ENCODE results near the gene GABPA. TPM values are rescaled to one million over a fixed set of nuclear protein-coding genes. Genes with fewer than 3 reads are reported as not detected.

GABPA gene
- total and polyA plus RNA-seq, 9 of the 15 experiments (the other 6 are each of a cell fraction or from before 2014, with no cell fraction given): 8.9 to 35.7 (median 22.8) TPM

Other genes starting within 250 kb of the GABPA start
- 72.5 and 105 TPM in 2 replicates for gene MRPL39, start 127.5 kb upstream of the GABPA start, total RNA-seq (2014; rRNA removed)
- gene MRPL39, start 127.5 kb upstream of the GABPA start, total RNA-seq (2014; rRNA removed; fragmentation: Illumina TruSeq; extraction: Trizol): 105 and 114 TPM in 2 replicates
- gene MRPL39, start 127.5 kb upstream of the GABPA start, total RNA-seq (2015; rRNA removed; fragmentation: Illumina TruSeq; extraction: Trizol): 94.2 and 109 TPM in 2 replicates
- gene MRPL39, start 127.5 kb upstream of the GABPA start, total RNA-seq (2021): 65.4 and 71.7 TPM in 2 replicates
- 68.1 and 99.0 TPM in 2 replicates for gene MRPL39, start 127.5 kb upstream of the GABPA start, polyA plus RNA-seq (2011; rRNA removed)
- 84.8 and 95.9 TPM in 2 replicates for gene MRPL39, start 127.5 kb upstream of the GABPA start, polyA plus RNA-seq (2014; fragmentation: Illumina TruSeq; extraction: Trizol)
- 100 to 1,000 TPM; 234 to 247 TPM for gene MRPL39, start 127.5 kb upstream of the GABPA start, polyA plus RNA-seq (2014; fragmentation: Nextera tagmentation; extraction: Ambion mirVana)
- gene MRPL39, start 127.5 kb upstream of the GABPA start, polyA plus RNA-seq (2014; rRNA removed): 94.8 and 109 TPM in 2 replicates
- gene JAM2, start 95.7 kb upstream of the GABPA start, total RNA-seq (2014; rRNA removed): not detected in 2 replicates
- gene JAM2, start 95.7 kb upstream of the GABPA start, total RNA-seq (2014; rRNA removed; fragmentation: Illumina TruSeq; extraction: Trizol): not detected in 2 replicates
- gene JAM2, start 95.7 kb upstream of the GABPA start, total RNA-seq (2015; rRNA removed; fragmentation: Illumina TruSeq; extraction: Trizol): not detected in 2 replicates
- gene JAM2, start 95.7 kb upstream of the GABPA start, total RNA-seq (2021): not detected in 2 replicates
- not detected in 2 replicates for gene JAM2, start 95.7 kb upstream of the GABPA start, polyA plus RNA-seq (2011; rRNA removed)
- not detected in 2 replicates for gene JAM2, start 95.7 kb upstream of the GABPA start, polyA plus RNA-seq (2014; fragmentation: Illumina TruSeq; extraction: Trizol)
- gene JAM2, start 95.7 kb upstream of the GABPA start, polyA plus RNA-seq (2014; fragmentation: Nextera tagmentation; extraction: Ambion mirVana): under 1 TPM; 0.03 to 0.08 TPM
- 0.07 TPM in 1 of 2 replicates, not detected in the other for gene JAM2, start 95.7 kb upstream of the GABPA start, polyA plus RNA-seq (2014; rRNA removed)
- 230 and 242 TPM in 2 replicates for gene ATP5PF, start 68 bp upstream of the GABPA start, total RNA-seq (2014; rRNA removed)
- gene ATP5PF, start 68 bp upstream of the GABPA start, total RNA-seq (2014; rRNA removed; fragmentation: Illumina TruSeq; extraction: Trizol): 324 and 371 TPM in 2 replicates
- 343 and 391 TPM in 2 replicates for gene ATP5PF, start 68 bp upstream of the GABPA start, total RNA-seq (2015; rRNA removed; fragmentation: Illumina TruSeq; extraction: Trizol)
- gene ATP5PF, start 68 bp upstream of the GABPA start, total RNA-seq (2021): 285 and 295 TPM in 2 replicates
- gene ATP5PF, start 68 bp upstream of the GABPA start, polyA plus RNA-seq (2011; rRNA removed): 363 and 533 TPM in 2 replicates
- 784 and 1,131 TPM in 2 replicates for gene ATP5PF, start 68 bp upstream of the GABPA start, polyA plus RNA-seq (2014; fragmentation: Illumina TruSeq; extraction: Trizol)
- 1,000 to 10,000 TPM; 2,105 to 2,488 TPM for gene ATP5PF, start 68 bp upstream of the GABPA start, polyA plus RNA-seq (2014; fragmentation: Nextera tagmentation; extraction: Ambion mirVana)
- gene ATP5PF, start 68 bp upstream of the GABPA start, polyA plus RNA-seq (2014; rRNA removed): 907 and 928 TPM in 2 replicates